Ishikawa (cell line): ENCODE data around the gene LIME1.

Experiments
- CEBPB ChIP-seq: IDR thresholded peaks from 2 replicates; pipeline ENCODE4 v1.6.1; 2012
- CREB1 ChIP-seq: IDR thresholded peaks from 2 replicates; pipeline ENCODE4 v1.6.1; 2012; ENCODE audit warnings: low read depth
- EGR1 ChIP-seq: IDR thresholded peaks from 2 replicates; pipeline ENCODE4 v1.6.1; 2012
- EP300 ChIP-seq: IDR thresholded peaks from 2 replicates; pipeline ENCODE4 v1.6.1; 2012; ENCODE audit warnings: borderline replicate concordance
- FOXM1 ChIP-seq: IDR thresholded peaks from 2 replicates; pipeline ENCODE4 v1.6.1; 2012; ENCODE audit warnings: low read depth, borderline replicate concordance
- MAX ChIP-seq: IDR thresholded peaks from 2 replicates; pipeline ENCODE4 v1.6.1; 2012
- NFIC ChIP-seq: IDR thresholded peaks from 2 replicates; pipeline ENCODE4 v1.6.1; 2012
- RAD21 ChIP-seq: IDR thresholded peaks from 2 replicates; pipeline ENCODE4 v1.6.1; 2012; ENCODE audit warnings: low read depth
- REST ChIP-seq: IDR thresholded peaks from 2 replicates; pipeline ENCODE4 v1.6.1; 2012; ENCODE audit warnings: low read depth, mild to moderate bottlenecking
- TAF1 ChIP-seq: IDR thresholded peaks from 2 replicates; pipeline ENCODE4 v1.6.1; 2012; ENCODE audit warnings: low read depth, mild to moderate bottlenecking
- TCF12 ChIP-seq: IDR thresholded peaks from 2 replicates; pipeline ENCODE4 v1.6.1; 2012; ENCODE audit warnings: low read depth
- TEAD4 ChIP-seq: IDR thresholded peaks from 2 replicates; pipeline ENCODE4 v1.6.1; 2012
- USF1 ChIP-seq: IDR thresholded peaks from 2 replicates; pipeline ENCODE4 v1.6.1; 2012
- YY1 ChIP-seq: IDR thresholded peaks from 2 replicates; pipeline ENCODE4 v1.6.1; 2012; ENCODE audit warnings: low read depth
- ZBTB7A ChIP-seq: IDR thresholded peaks from 2 replicates; pipeline ENCODE4 v1.6.1; 2012; ENCODE audit warnings: low read depth

The LIME1 gene

GRCh38 chr20:63755933-63756647 is 19.6 kb downstream of the LIME1 start:
- TF ChIP-seq TEAD4, result no peak
- TF ChIP-seq REST, result no peak
- no peak for TF ChIP-seq CEBPB
- no peak for TF ChIP-seq MAX
- TF ChIP-seq EP300, result no peak
- no peak for TF ChIP-seq NFIC
- no peak for TF ChIP-seq USF1
- TF ChIP-seq CREB1, result no peak
- TF ChIP-seq RAD21, result no peak
- TF ChIP-seq FOXM1, result no peak
- no peak for TF ChIP-seq EGR1
- TF ChIP-seq ZBTB7A, result no peak
- TF ChIP-seq YY1, result no peak

GRCh38 chr20:63756648-63756991 is 20.2 kb downstream of the LIME1 start:
- TF ChIP-seq REST (no peak), RAD21 (no peak), TEAD4 (no peak), EP300 (no peak), EGR1 (no peak), CREB1 (no peak), MAX (no peak), TAF1 (no peak), ZBTB7A (no peak), YY1 (no peak), CEBPB (no peak), FOXM1 (no peak), USF1 (no peak), NFIC (no peak), TCF12 (no peak)

GRCh38 chr20:63758152-63758551 is 21.7 kb downstream of the LIME1 start:
- TF ChIP-seq TCF12, result no peak
- TF ChIP-seq ZBTB7A, result no peak
- no peak for TF ChIP-seq EP300
- TF ChIP-seq FOXM1, result no peak
- TF ChIP-seq TAF1, result no peak
- no peak for TF ChIP-seq TEAD4
- TF ChIP-seq CREB1, result no peak
- no peak for TF ChIP-seq NFIC
- TF ChIP-seq YY1, result no peak
- no peak for TF ChIP-seq USF1
- no peak for TF ChIP-seq REST
- TF ChIP-seq RAD21, result no peak
- no peak for TF ChIP-seq CEBPB
- TF ChIP-seq EGR1, result no peak
- no peak for TF ChIP-seq MAX
